H9 (cell line): ENCODE data around the gene WSCD2. TPM values are rescaled to one million over a fixed set of nuclear protein-coding genes. Genes with fewer than 3 reads are reported as not detected.

ENCODE experiments used
- DNase-seq: peaks from one replicate; pipeline ENCODE4 v3.0.0-alpha.2; 2017
- H2AFZ ChIP-seq: one replicate; pipeline ENCODE4 v1.6.1; 2013; ENCODE audit warnings: mild to moderate bottlenecking, low read length, control low read depth, moderate library complexity
- H2AK5ac ChIP-seq: 2 replicates; pipeline ENCODE4 v1.6.1; 2013; ENCODE audit warnings: low read length, control low read depth, mixed read lengths; ENCODE audit not compliant: insufficient read length
- H2BK120ac ChIP-seq: one replicate; pipeline ENCODE4 v1.6.1; 2013; ENCODE audit warnings: low read depth, mild to moderate bottlenecking, low read length, control low read depth, inconsistent platforms; ENCODE audit not compliant: poor library complexity, severe bottlenecking
- H2BK12ac ChIP-seq: 2 replicates; pipeline ENCODE4 v1.6.1; 2013; ENCODE audit warnings: low read length, control low read depth, mixed read lengths, low read depth; ENCODE audit not compliant: insufficient read length
- H2BK15ac ChIP-seq: 2 replicates; pipeline ENCODE4 v1.6.1; 2013; ENCODE audit warnings: low read depth, low read length, control low read depth
- H2BK20ac ChIP-seq: one replicate; pipeline ENCODE4 v1.6.1; 2013; ENCODE audit warnings: low read depth, mild to moderate bottlenecking, low read length, control low read depth, inconsistent platforms; ENCODE audit not compliant: poor library complexity, severe bottlenecking
- H2BK5ac ChIP-seq: 2 replicates; pipeline ENCODE4 v1.6.1; 2013; ENCODE audit warnings: low read length, control low read depth, mixed read lengths; ENCODE audit not compliant: insufficient read length
- H3K14ac ChIP-seq: 2 replicates; pipeline ENCODE4 v1.6.1; 2013; ENCODE audit warnings: low read length, control low read depth; ENCODE audit not compliant: insufficient read depth
- H3K18ac ChIP-seq: 2 replicates; pipeline ENCODE4 v1.6.1; 2013; ENCODE audit warnings: low read depth, mild to moderate bottlenecking, mixed read lengths, low read length, control low read depth; ENCODE audit not compliant: insufficient read length
- H3K23ac ChIP-seq: 2 replicates; pipeline ENCODE4 v1.6.1; 2013; ENCODE audit warnings: low read length, control low read depth, mixed read lengths, low read depth; ENCODE audit not compliant: insufficient read length
- H3K23me2 ChIP-seq: 2 replicates; pipeline ENCODE4 v1.6.1; 2013; ENCODE audit warnings: low read depth, mild to moderate bottlenecking, mixed read lengths, low read length, control low read depth; ENCODE audit not compliant: insufficient read length, poor library complexity, severe bottlenecking
- H3K27ac ChIP-seq: 2 replicates; pipeline ENCODE4 v1.5.1; 2013; ENCODE audit warnings: low read length, control low read depth, mixed read lengths, low read depth; ENCODE audit not compliant: insufficient read length
- H3K27me3 ChIP-seq: 2 replicates; pipeline ENCODE4 v1.6.1; 2013; ENCODE audit warnings: low read length, control low read depth, inconsistent platforms; ENCODE audit not compliant: insufficient read depth
- H3K4ac ChIP-seq: 2 replicates; pipeline ENCODE4 v1.6.1; 2013; ENCODE audit warnings: low read depth, mild to moderate bottlenecking, control low read depth, inconsistent platforms, low read length, moderate library complexity
- H3K4me1 ChIP-seq: 2 replicates; pipeline ENCODE4 v1.6.1; 2013; ENCODE audit warnings: low read length, control low read depth, inconsistent platforms; ENCODE audit not compliant: insufficient read depth
- H3K4me2 ChIP-seq: 2 replicates; pipeline ENCODE4 v1.6.1; 2013; ENCODE audit warnings: low read length, control low read depth, mixed read lengths; ENCODE audit not compliant: insufficient read length, insufficient read depth
- H3K56ac ChIP-seq: 2 replicates; pipeline ENCODE4 v1.6.1; 2013; ENCODE audit warnings: low read depth, mild to moderate bottlenecking, mixed read lengths, low read length, control low read depth; ENCODE audit not compliant: insufficient read length
- H3K79me1 ChIP-seq: 2 replicates; pipeline ENCODE4 v1.6.1; 2013; ENCODE audit warnings: low read depth, mild to moderate bottlenecking, moderate library complexity, low read length, control low read depth, inconsistent platforms; ENCODE audit not compliant: insufficient read depth, poor library complexity, severe bottlenecking
- H3K79me2 ChIP-seq: 2 replicates; pipeline ENCODE4 v1.6.1; 2013; ENCODE audit warnings: low read length, control low read depth, inconsistent platforms; ENCODE audit not compliant: insufficient read depth
- H3K9ac ChIP-seq: 2 replicates; pipeline ENCODE4 v1.6.1; 2013; ENCODE audit warnings: low read length, control low read depth, mixed read lengths; ENCODE audit not compliant: insufficient read length; ENCODE audit errors: extremely low read depth
- H3K9me3 ChIP-seq: one replicate; pipeline ENCODE4 v1.6.1; 2013; ENCODE audit warnings: low read depth, low read length, inconsistent platforms; ENCODE audit not compliant: control insufficient read depth
- H3T11ph ChIP-seq: one replicate; pipeline ENCODE4 v1.6.1; 2013; ENCODE audit warnings: mild to moderate bottlenecking, low read length, control low read depth, inconsistent platforms
- H4K20me1 ChIP-seq: one replicate; pipeline ENCODE4 v1.6.1; 2013; ENCODE audit not compliant: control insufficient read depth, insufficient read length, insufficient read depth
- H4K5ac ChIP-seq: 2 replicates; pipeline ENCODE4 v1.6.1; 2013; ENCODE audit warnings: low read depth, mild to moderate bottlenecking, mixed read lengths, low read length, control low read depth; ENCODE audit not compliant: insufficient read length
- H4K8ac ChIP-seq: replicated peaks from 2 replicates; pipeline ENCODE4 v1.6.1; 2013; ENCODE audit warnings: low read length, control low read depth, mixed read lengths, low read depth; ENCODE audit not compliant: insufficient read length
- H4K91ac ChIP-seq: 2 replicates; pipeline ENCODE4 v1.6.1; 2013; ENCODE audit warnings: low read depth, mild to moderate bottlenecking, moderate library complexity, mixed read lengths, low read length, control low read depth; ENCODE audit not compliant: insufficient read length
- H3K27ac Mint-ChIP-seq, 3 experiments: 2 replicates in 2 of 3; 3 replicates in 1 of 3; pipeline ENCODE4 v1.8.0; 2020 to 2021; ENCODE audit warnings: mixed read lengths in 3 of 3, mild to moderate bottlenecking in 1 of 3, moderate library complexity in 1 of 3
- H3K27me3 Mint-ChIP-seq: 2 replicates; pipeline ENCODE4 v1.8.0; 2021; ENCODE audit warnings: low read depth, mild to moderate bottlenecking, moderate library complexity, mixed read lengths
- H3K36me3 Mint-ChIP-seq, 3 experiments: 2 replicates in 2 of 3; 3 replicates in 1 of 3; pipeline ENCODE4 v1.8.0; 2020 to 2021; ENCODE audit warnings: low read depth in 3 of 3, mixed read lengths in 3 of 3; ENCODE audit not compliant: insufficient read depth in 1 of 3
- H3K4me1 Mint-ChIP-seq, 2 experiments: 2 replicates each; pipeline ENCODE4 v1.8.0; 2020; ENCODE audit warnings: mixed read lengths in 2 of 2
- H3K4me3 Mint-ChIP-seq, 2 experiments: 2 replicates in 1 of 2; 3 replicates in 1 of 2; pipeline ENCODE4 v1.8.0; 2020 to 2021; ENCODE audit warnings: mild to moderate bottlenecking in 2 of 2, mixed read lengths in 2 of 2, moderate library complexity in 1 of 2
- H3K9me3 Mint-ChIP-seq, 2 experiments: 2 replicates in 1 of 2; 3 replicates in 1 of 2; pipeline ENCODE4 v1.8.0; 2020; ENCODE audit warnings: mild to moderate bottlenecking in 2 of 2, mixed read lengths in 2 of 2, moderate library complexity in 1 of 2
- CTCF ChIP-seq: fragments of 200-600 bp; sonication (generic); conservative IDR thresholded peaks from 3 replicates; pipeline ENCODE4 v1.8.0; 2021; ENCODE audit warnings: antibody characterized with exemption, mild to moderate bottlenecking
- WGBS: extraction: QIAGEN DNeasy Blood & Tissue Kit; methylation state at CpG from one replicate; pipeline ENCODE4 v1.1.7; 2013; ENCODE audit warnings: missing lambda C conversion rate, low lambda C conversion rate, mixed read lengths; ENCODE audit not compliant: insufficient read length; ENCODE audit errors: extremely low coverage; 5-methylcytosine and 5-hydroxymethylcytosine counted together
- total RNA-seq: library from RNA; stranded (reverse); gene quantifications from 2 replicates; pipeline ENCODE4 v1.2.1, GENCODE V29; 2021

Gene WSCD2
- total RNA-seq, 1 experiment from 2014 or later = 0.92 TPM

- peak; percentile 66 for DNase-seq
- Mint-ChIP-seq H3K27me3 (peaks cover 17% of the 10 kb centered on the region), H3K27ac (no peak overlapping the region), H3K36me3 (peaks cover 0 to 7% (median 0%) of the 10 kb centered on the region in 3 experiments; a peak in 2 of 7 replicates), H3K4me3 (no peak overlapping the region), H3K4me1 (peaks cover 12 to 18% of the 10 kb centered on the region in 2 experiments), H3K9me3 (peaks cover 8% of the 10 kb centered on the region in 2 experiments)
- H3K27me3 ChIP-seq = no peaks in the 10 kb centered on the region
- no peak overlapping the region for H4K91ac ChIP-seq
- no peak overlapping the region for H3K9ac ChIP-seq
- no peaks in the 10 kb centered on the region for H3K23me2 ChIP-seq
- no CpG with 5 or more reads among the region's 13 CpGs for WGBS
- peak overlapping the region; percentile 82 for H2AFZ ChIP-seq
- H2BK5ac ChIP-seq = no peak overlapping the region
- H3K4ac ChIP-seq = no peak overlapping the region
- no peaks in the 10 kb centered on the region for H3K79me2 ChIP-seq
- no peak for TF ChIP-seq CTCF
- H2BK120ac ChIP-seq = no peak overlapping the region
- peak overlapping the region; percentile 33 for H2BK12ac ChIP-seq
- H3K56ac ChIP-seq = no peak overlapping the region
- H3K23ac ChIP-seq = no peak overlapping the region
- peaks cover 2% of the 10 kb centered on the region; the same call in 1 of the 2 replicates for H3K4me1 ChIP-seq
- H3K4me2 ChIP-seq = no peak overlapping the region
- no peak overlapping the region for H2BK15ac ChIP-seq
- H4K8ac ChIP-seq = no peak overlapping the region
- peaks cover 8% of the 10 kb centered on the region for H3K9me3 ChIP-seq
- no peaks in the 10 kb centered on the region for H4K20me1 ChIP-seq
- H4K5ac ChIP-seq = no peak overlapping the region
- H3K18ac ChIP-seq = peak overlapping the region; percentile 40
- no peaks in the 10 kb centered on the region for H3K79me1 ChIP-seq
- no peak overlapping the region for H3K14ac ChIP-seq
- no peak overlapping the region for H2AK5ac ChIP-seq
- H2BK20ac ChIP-seq = no peak overlapping the region
- H3K27ac ChIP-seq = no peak overlapping the region
- H3T11ph ChIP-seq = no peak overlapping the region
Observed at GRCh38 chr12:108090107-108090899, 38.8 kb upstream of the WSCD2 start.
